ENCODE data around the gene XRCC6.

DNA sequence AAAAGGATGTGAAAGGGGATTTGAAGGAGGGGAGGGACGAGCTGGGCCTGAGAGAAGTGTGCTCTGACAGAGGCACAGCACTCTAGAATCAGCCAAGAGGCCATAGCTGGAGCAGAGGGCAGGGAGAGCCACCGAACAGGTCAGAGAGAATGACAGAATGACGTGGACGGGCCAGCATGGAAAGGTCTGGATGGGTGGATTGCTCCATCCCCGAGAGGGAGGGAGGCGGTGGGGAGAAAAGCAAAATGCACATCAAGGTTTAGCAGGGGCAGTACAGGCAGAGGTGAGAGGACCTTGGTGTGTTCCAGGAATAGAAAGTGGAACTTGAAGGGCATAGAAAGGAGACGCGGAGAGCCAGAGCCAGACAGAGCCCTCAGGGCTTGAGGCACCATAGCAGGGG lies 38.4 kb upstream of the XRCC6 start:
- TF ChIP-seq, protein P1, sequence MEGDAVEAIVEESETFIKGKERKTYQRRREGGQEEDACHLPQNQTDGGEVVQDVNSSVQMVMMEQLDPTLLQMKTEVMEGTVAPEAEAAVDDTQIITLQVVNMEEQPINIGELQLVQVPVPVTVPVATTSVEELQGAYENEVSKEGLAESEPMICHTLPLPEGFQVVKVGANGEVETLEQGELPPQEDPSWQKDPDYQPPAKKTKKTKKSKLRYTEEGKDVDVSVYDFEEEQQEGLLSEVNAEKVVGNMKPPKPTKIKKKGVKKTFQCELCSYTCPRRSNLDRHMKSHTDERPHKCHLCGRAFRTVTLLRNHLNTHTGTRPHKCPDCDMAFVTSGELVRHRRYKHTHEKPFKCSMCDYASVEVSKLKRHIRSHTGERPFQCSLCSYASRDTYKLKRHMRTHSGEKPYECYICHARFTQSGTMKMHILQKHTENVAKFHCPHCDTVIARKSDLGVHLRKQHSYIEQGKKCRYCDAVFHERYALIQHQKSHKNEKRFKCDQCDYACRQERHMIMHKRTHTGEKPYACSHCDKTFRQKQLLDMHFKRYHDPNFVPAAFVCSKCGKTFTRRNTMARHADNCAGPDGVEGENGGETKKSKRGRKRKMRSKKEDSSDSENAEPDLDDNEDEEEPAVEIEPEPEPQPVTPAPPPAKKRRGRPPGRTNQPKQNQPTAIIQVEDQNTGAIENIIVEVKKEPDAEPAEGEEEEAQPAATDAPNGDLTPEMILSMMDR (IDR thresholded peaks at IDR 0.05) = no peak
- TF ChIP-seq POLR2A (IDR thresholded peaks at IDR 0.05) = no peak

Data from testis (tissue), 2 donors.